CD4-positive, alpha-beta T cell treated with Interleukin-1 beta for 1 hour (primary cell): Measurements from ENCODE around the gene COL19A1.

Experiments
- DNase-seq, 2 donors: peaks; one replicate each; pipeline ENCODE4 v3.0.0-alpha.2; 2020 to 2022

COL19A1 gene

DNA sequence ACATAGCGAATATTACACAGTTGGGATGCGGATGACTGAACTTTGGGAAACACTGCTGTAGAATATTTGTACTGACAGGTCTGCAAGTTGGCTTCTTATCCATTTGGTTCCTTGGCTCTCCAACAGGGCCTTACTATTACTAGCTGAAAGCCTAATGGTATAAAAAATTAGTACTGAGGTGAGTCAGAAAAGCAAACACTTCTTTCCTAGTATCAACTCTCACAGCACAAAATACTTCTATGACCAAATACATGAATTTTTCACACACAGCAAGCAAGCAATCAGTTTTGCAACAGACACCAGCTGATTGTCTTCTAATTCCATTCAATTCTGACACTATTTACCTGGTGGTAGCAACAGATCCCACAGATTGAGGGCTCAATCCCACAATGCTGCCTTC, 268.2 kb downstream of the COL19A1 start:
- DNase-seq: no peak

- DNase-seq: no peak
These were observed 269.1 kb downstream of the COL19A1 start for GRCh38 chr6:70135219-70136160.

DNA sequence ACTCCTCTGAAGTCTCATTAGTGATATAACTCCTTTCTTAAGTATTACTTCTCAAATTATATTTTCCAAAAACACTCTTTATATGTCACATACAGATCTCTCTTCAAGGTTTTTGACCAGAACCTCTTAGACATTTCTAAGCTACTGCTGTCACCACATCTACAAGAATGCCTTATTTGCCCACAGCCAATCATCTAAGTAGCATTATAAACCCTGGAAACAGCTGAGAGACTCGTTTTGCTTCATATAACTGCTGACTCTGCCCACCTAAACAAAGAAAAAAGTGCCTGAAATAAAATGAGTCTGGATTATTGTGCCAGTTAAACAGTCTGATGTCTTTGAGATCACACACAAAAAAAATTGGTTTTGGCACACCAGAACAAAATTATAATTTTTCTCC, 270.6 kb downstream of the COL19A1 start:
- DNase-seq: no peak

- DNase-seq: no peak
These were observed 274.1 kb downstream of the COL19A1 start for GRCh38 chr6:70140496-70140895.

- DNase-seq: no peak
These were observed 275.7 kb downstream of the COL19A1 start for GRCh38 chr6:70142034-70142433.

- no peak for DNase-seq
These were observed 278.8 kb downstream of the COL19A1 start for GRCh38 chr6:70145178-70145577.

DNA sequence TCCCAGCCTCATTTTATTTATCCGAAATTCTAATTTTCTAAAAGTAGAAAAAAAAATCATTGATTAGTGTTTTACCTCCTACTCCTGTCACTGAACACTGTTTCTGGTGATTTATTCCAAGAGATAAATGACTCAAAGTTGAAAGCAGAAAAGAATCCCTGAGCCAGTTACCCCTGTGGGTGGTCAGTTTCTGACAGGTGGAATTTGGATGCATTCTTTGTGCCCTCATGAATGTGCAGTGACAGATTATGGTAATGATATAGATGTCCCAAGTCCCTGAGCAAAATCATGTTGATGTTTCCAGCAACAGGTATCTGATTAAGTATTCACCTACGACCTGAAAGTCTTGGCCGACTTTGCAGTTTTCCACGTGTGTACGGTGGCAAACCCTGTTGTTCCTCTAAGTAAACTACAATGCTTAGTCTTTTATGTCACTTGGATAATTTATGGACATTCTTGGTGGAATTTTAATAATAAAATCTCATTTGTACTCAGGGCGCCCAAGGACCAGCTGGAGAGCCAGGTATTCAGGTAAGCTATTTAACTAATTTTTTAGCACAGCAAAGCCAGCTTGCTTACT, 282.9 kb downstream of the COL19A1 start:
- DNase-seq: no peak

DNA sequence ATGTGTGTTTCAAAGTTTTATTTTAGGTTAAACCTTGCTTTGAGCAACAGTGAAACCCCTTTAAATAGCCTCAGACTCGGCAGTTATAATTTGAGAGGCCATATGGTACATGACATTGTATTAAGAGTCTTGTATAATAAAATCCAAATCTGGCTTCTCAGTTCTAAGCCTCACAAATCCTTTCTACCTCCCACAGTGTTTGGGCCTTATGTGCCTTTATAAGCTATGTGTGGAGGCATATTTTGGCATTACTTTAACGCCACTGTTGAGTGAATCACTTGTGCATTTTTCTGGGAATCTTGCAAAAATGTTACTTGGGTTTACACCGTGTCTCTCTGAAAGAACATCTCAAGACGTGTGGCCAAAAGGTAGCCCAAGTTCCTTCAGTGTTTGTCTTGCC, 284.2 kb downstream of the COL19A1 start:
- DNase-seq: no peak

DNA sequence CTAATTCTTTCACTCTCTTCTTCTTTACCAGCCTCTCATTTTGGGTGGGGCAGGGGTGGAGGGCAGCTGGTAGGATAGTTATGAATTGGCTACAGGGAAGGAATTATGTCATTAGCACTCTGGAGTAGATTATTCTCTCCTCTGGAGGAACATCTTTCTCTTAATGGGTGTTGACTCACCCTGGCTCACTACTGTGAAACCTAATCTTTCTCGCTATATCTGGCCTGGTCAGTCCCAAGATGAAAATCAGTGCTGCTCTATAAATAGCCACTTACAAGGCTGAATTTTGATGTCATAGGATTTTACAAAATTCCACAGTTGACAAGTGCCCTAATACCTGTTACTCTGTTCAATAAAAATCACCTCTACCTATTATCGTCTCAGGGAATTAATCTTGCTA, 285.3 kb downstream of the COL19A1 start:
- DNase-seq: no peak

- DNase-seq: no peak
These were observed 286.4 kb downstream of the COL19A1 start for GRCh38 chr6:70152786-70153185.

DNA sequence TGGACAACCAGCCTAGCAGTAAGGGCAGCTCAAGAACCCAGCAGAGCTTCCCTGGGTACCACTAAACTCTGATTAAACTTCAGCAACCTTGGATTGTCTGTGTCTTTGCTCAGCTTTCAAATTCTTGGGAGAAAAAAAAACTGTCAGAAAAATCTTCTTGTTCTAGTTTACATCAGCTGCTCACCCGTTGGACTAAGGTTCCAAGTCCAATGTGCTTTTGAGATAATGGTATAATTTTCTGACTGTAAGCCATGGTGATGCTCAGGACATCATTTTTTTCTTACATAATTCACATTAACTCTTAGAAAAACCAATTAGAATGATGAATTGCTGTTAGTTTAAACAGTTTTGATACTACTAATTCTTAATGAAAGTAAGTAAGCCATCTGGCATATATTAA, 290.7 kb downstream of the COL19A1 start:
- DNase-seq: no peak

- no peak for DNase-seq
These were observed 293.9 kb downstream of the COL19A1 start for GRCh38 chr6:70160276-70160675.

DNA sequence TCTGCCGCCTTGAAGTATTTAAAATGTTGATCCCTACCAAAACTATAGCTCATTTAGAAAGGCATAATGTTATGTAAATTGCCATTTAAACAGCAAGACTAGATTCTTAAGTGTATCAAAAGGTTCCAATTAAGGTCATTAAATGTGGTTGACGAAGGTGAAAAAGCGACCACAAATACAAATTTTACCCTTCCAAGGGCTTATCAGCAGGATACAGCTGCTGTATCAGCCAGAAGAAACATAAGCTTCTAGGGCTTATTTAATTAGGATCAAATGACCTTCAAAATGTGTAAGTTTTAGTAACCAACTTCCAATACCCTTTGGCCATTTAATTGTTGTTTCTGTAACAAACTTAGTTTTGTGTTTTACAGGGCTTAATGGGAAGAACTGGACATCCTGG, 296.6 kb downstream of the COL19A1 start:
- no peak for DNase-seq

- DNase-seq: no peak
These were observed 297.4 kb downstream of the COL19A1 start for GRCh38 chr6:70163795-70164194.

GRCh38 chr6:70164556-70164955, 298.2 kb downstream of the COL19A1 start:
- no peak for DNase-seq

DNA sequence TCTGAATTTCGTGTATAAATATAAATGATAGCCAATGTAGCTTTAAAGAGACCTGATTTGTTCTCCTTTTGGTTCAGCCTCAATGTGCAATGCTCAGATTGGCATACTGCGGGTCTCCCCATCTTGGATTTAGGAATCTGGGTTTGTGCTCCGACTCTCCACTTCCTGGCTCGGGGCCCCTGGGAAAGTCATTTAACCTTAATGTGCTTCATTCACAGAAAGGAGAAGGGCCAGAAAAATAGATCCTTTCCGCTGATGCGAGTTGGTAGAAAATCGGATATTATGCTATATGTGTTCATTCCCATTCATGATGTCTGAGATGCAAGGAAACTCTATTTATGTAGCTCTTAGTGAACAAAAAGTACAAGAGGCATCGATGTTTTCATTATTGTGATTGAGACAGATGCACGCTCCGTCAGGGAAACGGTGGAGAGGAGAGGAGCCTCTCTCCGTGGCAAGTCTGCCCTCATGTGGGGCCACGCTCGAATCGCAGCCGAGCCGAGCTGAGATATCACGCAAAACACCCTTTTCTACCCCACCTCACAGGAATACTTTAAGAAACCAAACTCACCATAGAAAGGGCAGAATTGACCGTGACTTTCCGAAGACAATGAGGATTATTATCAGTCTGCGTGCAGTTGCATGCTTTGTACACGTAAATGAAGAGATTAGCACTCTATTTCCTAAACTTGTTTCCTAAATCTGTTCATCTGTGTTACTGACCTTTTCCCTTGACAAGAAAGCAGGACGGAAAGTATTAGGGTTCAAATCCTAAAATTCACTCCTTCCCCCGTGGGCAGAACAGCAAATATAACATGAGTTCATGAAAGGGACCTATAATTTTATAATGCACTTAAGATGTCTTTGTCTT, 300.0 kb downstream of the COL19A1 start:
- DNase-seq: peak in 1 of 2 donors; percentile 12

DNA sequence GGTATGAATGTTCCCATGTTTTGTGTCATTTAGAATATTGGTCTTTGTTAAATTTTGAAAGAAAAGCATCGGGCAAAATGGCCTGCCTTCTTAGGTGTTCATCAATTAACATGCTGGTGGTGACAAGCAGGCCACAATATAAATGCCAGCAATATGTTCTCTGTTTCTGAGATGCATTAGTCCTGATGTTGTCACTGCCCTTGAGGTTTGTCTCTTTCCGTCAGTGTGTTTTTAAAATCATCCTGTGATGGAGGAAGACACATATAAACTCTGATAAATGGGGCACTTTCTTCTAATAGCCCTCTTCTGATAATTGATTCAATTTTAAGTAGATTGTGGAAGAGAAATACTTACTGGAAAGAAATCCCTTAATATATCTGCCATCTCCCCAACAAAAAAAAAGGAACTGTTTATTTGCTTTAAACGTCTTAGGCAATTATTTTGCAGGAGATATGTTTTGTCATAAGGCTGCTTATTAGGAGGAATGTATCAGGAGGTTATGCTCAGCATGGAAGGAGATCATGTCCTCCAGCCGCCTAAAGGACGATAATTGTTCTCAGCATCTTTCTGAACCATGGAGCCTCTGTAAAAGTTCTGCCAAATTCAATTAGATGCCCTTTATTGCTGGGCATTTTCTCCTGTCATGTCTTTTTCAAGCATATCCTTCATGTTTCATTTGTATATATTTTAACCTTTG, 302.5 kb downstream of the COL19A1 start:
- no peak for DNase-seq

GRCh38 chr6:70171236-70171635, 304.9 kb downstream of the COL19A1 start:
- no peak for DNase-seq

GRCh38 chr6:70172252-70172651, 305.9 kb downstream of the COL19A1 start:
- DNase-seq: no peak

DNA sequence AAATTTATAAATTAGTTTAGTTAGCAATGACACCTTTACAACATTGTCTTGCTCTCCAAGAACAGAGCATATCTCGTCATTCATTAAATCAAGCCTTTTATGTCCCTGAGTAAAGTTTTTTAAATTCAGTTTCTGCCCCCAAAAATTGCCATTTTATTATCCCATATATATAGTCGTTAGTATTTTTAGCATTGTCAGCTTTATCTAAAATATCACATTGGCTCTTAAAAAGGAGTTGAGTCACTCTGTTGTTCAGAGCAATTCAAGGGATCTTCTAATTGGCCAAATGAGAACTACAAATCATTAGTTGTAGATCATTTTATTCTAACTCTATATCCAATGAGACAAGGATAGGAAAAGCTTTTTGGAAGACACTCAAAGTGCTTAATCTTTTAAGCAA, 309.4 kb downstream of the COL19A1 start:
- no peak for DNase-seq

DNA sequence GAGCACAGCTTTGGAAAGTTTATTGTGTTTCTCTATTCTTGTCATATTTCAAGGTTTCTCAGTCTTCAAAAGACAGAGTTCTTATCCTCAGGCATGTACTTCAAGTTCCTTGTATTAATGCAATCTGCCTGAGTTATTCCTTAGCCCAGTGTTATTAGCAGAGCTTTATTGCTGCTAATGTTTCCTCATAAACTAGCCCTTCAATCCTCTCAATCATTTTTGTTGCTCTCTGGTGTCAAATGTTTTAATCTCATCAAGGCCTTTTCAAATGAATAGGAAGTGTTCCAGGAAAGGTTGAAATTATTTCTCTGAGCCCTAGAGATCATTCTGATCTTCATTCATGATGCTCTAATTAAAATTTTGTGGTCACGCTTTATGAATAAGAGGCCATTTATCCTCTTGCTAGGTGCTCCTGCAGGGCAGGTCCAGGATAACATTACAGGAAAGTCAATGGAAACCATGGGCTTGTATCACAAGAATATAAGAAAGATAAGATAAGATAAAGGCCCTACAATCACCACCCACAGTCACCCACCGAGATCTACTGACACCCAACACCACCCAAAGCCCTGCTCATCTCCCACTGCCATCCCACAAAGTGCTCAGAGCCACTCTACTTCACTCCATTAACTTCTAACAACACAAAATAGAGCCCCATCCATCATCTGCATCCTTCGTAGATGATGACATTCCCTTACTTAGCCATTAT, 310.6 kb downstream of the COL19A1 start:
- DNase-seq: no peak
